ENCODE results near the gene OR2V2. TPM values are rescaled to one million over a fixed set of nuclear protein-coding genes. Genes with fewer than 3 reads are reported as not detected.

The OR2V2 gene
- polyA plus RNA-seq, 2 of the 4 experiments (the other 2 are of a cell fraction): not detected

DNA sequence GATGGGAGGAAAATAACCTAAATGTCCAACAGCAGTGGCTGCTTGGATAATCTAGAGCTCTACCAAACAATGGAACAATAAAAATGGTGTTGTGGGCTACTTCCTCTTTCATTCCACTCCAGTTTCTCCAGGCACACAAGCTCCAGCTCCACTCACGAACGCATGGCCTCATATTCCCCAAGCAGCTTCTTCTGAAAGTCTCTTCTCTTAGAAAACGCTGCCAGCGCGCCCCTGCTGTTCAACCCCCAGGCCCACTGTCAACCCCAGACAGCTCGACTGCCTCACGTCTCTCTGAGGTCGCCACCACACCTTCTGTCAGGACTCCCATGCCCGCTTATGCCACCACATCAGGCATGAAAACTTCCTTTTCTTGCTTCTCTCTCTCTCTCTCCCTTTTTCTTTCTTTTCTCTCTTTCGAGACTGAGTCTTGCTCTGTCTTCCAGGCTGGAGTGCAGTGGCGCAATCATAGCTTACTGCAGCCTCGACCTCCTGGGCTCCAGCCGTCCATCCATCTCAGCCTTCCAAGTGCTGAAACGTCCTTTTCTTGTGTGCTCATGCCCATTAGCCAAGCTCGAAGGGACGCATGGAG is 16.2 kb downstream of the OR2V2 start:
- Histone ChIP-seq H3K4me2 (peak overlapping the region; percentile 50), H3K4me1 (peaks cover 28% of the 10 kb centered on the region), H3K4me3 (no peak overlapping the region), H3K9me3 (no peaks in the 10 kb centered on the region), H3K27ac (peak overlapping the region in 1 of 2 experiments; percentile 71; a peak in 3 of 6 replicates)
- WGBS (ENCODE audit: missing lambda C conversion rate): 58% methylated on average over 16 of the region's 16 CpGs
- FAIRE-seq (peak; percentile 98), ATAC-seq (peak; percentile 32 to 43; a peak in 3 of 6 replicates), DNase-seq (ENCODE audit: low read depth in 1 of 2, low spot score in 1 of 2) (peak in 1 of 2 experiments; percentile 56)
- POLR2A ChIA-PET: no interaction called here
- TF ChIP-seq MAZ (IDR thresholded peaks at IDR 0.05; ENCODE audit: borderline replicate concordance, low read depth, low read length): no peak
- TF ChIP-seq E2F6 (IDR thresholded peaks at IDR 0.05; ENCODE audit: borderline replicate concordance, low read depth): 0 out of 2 replicates have a peak, but pooled peaks have one; percentile 26
- no peak for TF ChIP-seq HOXB5 (CRISPR knock-in tag; IDR thresholded peaks at IDR 0.05)
- TF ChIP-seq SREBF2 (IDR thresholded peaks at IDR 0.05): peak; percentile 63
- CTCF ChIA-PET: interaction anchor here (0.8 to 1.2 kb wide), 2 partner anchors 9 to 295 kb away, joined by 3 to 4 read pairs; no protein-coding TSS in a partner anchor

- WGBS (ENCODE audit: missing lambda C conversion rate): 1% methylated on average over 39 of the region's 52 CpGs
- CTCF ChIA-PET: interaction anchor here (0.5 to 1.2 kb wide), 2 partner anchors 27 to 295 kb away, joined by 3 read pairs; no protein-coding TSS in a partner anchor
- Histone ChIP-seq H3K27ac (peak overlapping the region; percentile 65 to 84), H3K4me1 (peaks cover 32% of the 10 kb centered on the region), H3K4me2 (peak overlapping the region; percentile 59), H3K4me3 (peak overlapping the region; percentile 50), H3K9me3 (no peaks in the 10 kb centered on the region)
- FAIRE-seq: no peak
- peak; percentile 40 to 56 for ATAC-seq
- peak; percentile 50 to 86 for DNase-seq (ENCODE audit: low read depth in 1 of 2, low spot score in 1 of 2)
- POLR2A ChIA-PET: no interaction called here
- no peak for TF ChIP-seq USF2 (IDR thresholded peaks at IDR 0.05)
- no peak for TF ChIP-seq NPAS2 (CRISPR knock-in tag; IDR thresholded peaks at IDR 0.05; ENCODE audit: borderline replicate concordance)
- TF ChIP-seq, protein P1, sequence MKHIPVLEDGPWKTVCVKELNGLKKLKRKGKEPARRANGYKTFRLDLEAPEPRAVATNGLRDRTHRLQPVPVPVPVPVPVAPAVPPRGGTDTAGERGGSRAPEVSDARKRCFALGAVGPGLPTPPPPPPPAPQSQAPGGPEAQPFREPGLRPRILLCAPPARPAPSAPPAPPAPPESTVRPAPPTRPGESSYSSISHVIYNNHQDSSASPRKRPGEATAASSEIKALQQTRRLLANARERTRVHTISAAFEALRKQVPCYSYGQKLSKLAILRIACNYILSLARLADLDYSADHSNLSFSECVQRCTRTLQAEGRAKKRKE (CRISPR knock-in tag; IDR thresholded peaks at IDR 0.05; ENCODE audit: low read depth): no peak
- TF ChIP-seq TP53 (CRISPR knock-in tag; IDR thresholded peaks at IDR 0.05): no peak
- no peak for TF ChIP-seq ZNF302 (CRISPR knock-in tag; IDR thresholded peaks at IDR 0.05)
- TF ChIP-seq, protein P2, sequence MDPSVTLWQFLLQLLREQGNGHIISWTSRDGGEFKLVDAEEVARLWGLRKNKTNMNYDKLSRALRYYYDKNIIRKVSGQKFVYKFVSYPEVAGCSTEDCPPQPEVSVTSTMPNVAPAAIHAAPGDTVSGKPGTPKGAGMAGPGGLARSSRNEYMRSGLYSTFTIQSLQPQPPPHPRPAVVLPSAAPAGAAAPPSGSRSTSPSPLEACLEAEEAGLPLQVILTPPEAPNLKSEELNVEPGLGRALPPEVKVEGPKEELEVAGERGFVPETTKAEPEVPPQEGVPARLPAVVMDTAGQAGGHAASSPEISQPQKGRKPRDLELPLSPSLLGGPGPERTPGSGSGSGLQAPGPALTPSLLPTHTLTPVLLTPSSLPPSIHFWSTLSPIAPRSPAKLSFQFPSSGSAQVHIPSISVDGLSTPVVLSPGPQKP (IDR thresholded peaks at IDR 0.05; ENCODE audit: low read depth, low read length): no peak
- TF ChIP-seq KDM1A (IDR thresholded peaks at IDR 0.05; ENCODE audit: low read depth): no peak
- TF ChIP-seq BCL3 (IDR thresholded peaks at IDR 0.05): no peak
- peak; percentile 38; the same call in 1 of the 2 replicates for TF ChIP-seq MAX (IDR thresholded peaks at IDR 0.05)
- no peak for TF ChIP-seq RCOR1 (IDR thresholded peaks at IDR 0.05; ENCODE audit: low read depth, low read length)
- TF ChIP-seq EHF (CRISPR knock-in tag; IDR thresholded peaks at IDR 0.05): no peak; the same call in 1 of the 2 replicates
- TF ChIP-seq, protein P3, sequence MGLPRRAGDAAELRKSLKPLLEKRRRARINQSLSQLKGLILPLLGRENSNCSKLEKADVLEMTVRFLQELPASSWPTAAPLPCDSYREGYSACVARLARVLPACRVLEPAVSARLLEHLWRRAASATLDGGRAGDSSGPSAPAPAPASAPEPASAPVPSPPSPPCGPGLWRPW (IDR thresholded peaks at IDR 0.05): no peak
- TF ChIP-seq POLR2AphosphoS2 (conservative IDR thresholded peaks at IDR 0.05; ENCODE audit: low read length): no peak
- TF ChIP-seq BHLHE40 (IDR thresholded peaks at IDR 0.05; ENCODE audit: low read depth, low read length): no peak
- no peak for TF ChIP-seq RAD21 (conservative IDR thresholded peaks at IDR 0.05 in 1 of 2, IDR thresholded peaks at IDR 0.05 in 1 of 2)
- no peak for TF ChIP-seq PBX3 (IDR thresholded peaks at IDR 0.05)
- 0 out of 2 replicates have a peak, but pooled peaks have one; percentile 54 for TF ChIP-seq EHMT2 (IDR thresholded peaks at IDR 0.05; ENCODE audit: low read depth)
- no peak for TF ChIP-seq ESRRA (IDR thresholded peaks at IDR 0.05; ENCODE audit: borderline replicate concordance, low read length)
- TF ChIP-seq JUN (IDR thresholded peaks at IDR 0.05): no peak
- no peak for TF ChIP-seq MYC (IDR thresholded peaks at IDR 0.05; ENCODE audit: borderline replicate concordance, low read length)
- TF ChIP-seq ZSCAN20 (CRISPR knock-in tag; IDR thresholded peaks at IDR 0.05): no peak
- no peak for TF ChIP-seq CBX8 (IDR thresholded peaks at IDR 0.05)
- TF ChIP-seq CHD4 (IDR thresholded peaks at IDR 0.05; ENCODE audit: borderline replicate concordance): peak; percentile 13; the same call in 1 of the 2 replicates
- TF ChIP-seq RARB (CRISPR knock-in tag; IDR thresholded peaks at IDR 0.05): no peak
- TF ChIP-seq FOXS1 (CRISPR knock-in tag; IDR thresholded peaks at IDR 0.05): no peak
Observed at GRCh38 chr5:181164076-181164952, 16.9 kb downstream of the OR2V2 start.
